Measurements from ENCODE around the gene RNF14. TPM values are rescaled to one million over a fixed set of nuclear protein-coding genes. Genes with fewer than 3 reads are reported as not detected.
A peak's percentile ranks its signal among the peaks of the same experiment; 100 is the strongest.

RNF14 gene
- total and polyA plus RNA-seq, 3 donors from 2014 or later = 98.8 to 149 (median 101) TPM

GRCh38 chr5:141923448-141924313 is 45.2 kb upstream of the RNF14 start, which contains the start of gene DELE1:
Gene DELE1, plus strand, starts transcription at chr5:141923871. Its CDS starts 71 bp downstream, at chr5:141923942.
- no peaks in the 10 kb centered on the region for H3K36me3 ChIP-seq (ENCODE audit: low read depth, missing control alignments)
- intact Hi-C loops (cut with DNase I; ENCODE audit: low total_unique reads) = no loop called here
- WGBS, 2 donors = 0% methylated on average over 24 to 53 of the region's 53 CpGs
- peak within 1 kb of the TSS; percentile 72 to 76 for H3K4me3 ChIP-seq
- H3K27me3 ChIP-seq = no peaks in the 10 kb centered on the region
- H3K4me1 ChIP-seq = peaks cover 6% of the 10 kb centered on the region
- DNase-seq = peak; percentile 97
- H3K27ac ChIP-seq = peak within 1 kb of the TSS; percentile 93 to 98
- TF ChIP-seq CTCF (IDR thresholded peaks at IDR 0.05) = no peak
- TF ChIP-seq POLR2A (IDR thresholded peaks at IDR 0.05) = peak; percentile 11
- H3K9me3 ChIP-seq = no peaks in the 10 kb centered on the region

GRCh38 chr5:141926434-141926833 is 42.5 kb upstream of the RNF14 start:
- Histone ChIP-seq H3K36me3 (ENCODE audit: low read depth, missing control alignments) (no peaks in the 10 kb centered on the region), H3K4me1 (peaks cover 6% of the 10 kb centered on the region), H3K27ac (no peak overlapping the region), H3K4me3 (no peak overlapping the region), H3K9me3 (no peaks in the 10 kb centered on the region), H3K27me3 (no peaks in the 10 kb centered on the region)
- 82 to 88% methylated on average over 2 of the region's 2 CpGs for WGBS, 2 donors
- TF ChIP-seq POLR2A (IDR thresholded peaks at IDR 0.05) = no peak
- TF ChIP-seq CTCF (IDR thresholded peaks at IDR 0.05) = no peak
- no peak for DNase-seq
- intact Hi-C loops (cut with DNase I; ENCODE audit: low total_unique reads) = no loop called here

- no peak overlapping the region for H3K27ac ChIP-seq
- no peaks in the 10 kb centered on the region for H3K36me3 ChIP-seq (ENCODE audit: low read depth, missing control alignments)
- no peak for TF ChIP-seq POLR2A (IDR thresholded peaks at IDR 0.05)
- no peak for TF ChIP-seq CTCF (IDR thresholded peaks at IDR 0.05)
- H3K4me1 ChIP-seq = peaks cover 6% of the 10 kb centered on the region
- intact Hi-C loops (cut with DNase I; ENCODE audit: low total_unique reads) = no loop called here
- H3K9me3 ChIP-seq = no peaks in the 10 kb centered on the region
- no peak overlapping the region for H3K4me3 ChIP-seq
- WGBS, 2 donors = 80 to 85% methylated on average over 8 of the region's 8 CpGs
- H3K27me3 ChIP-seq = no peaks in the 10 kb centered on the region
- DNase-seq = no peak
Observed at GRCh38 chr5:141928051-141928450, 40.9 kb upstream of the RNF14 start.

- Histone ChIP-seq H3K4me3 (no peak overlapping the region), H3K27me3 (no peaks in the 10 kb centered on the region), H3K36me3 (ENCODE audit: low read depth, missing control alignments) (no peaks in the 10 kb centered on the region), H3K4me1 (peaks cover 2% of the 10 kb centered on the region), H3K27ac (no peak overlapping the region), H3K9me3 (no peaks in the 10 kb centered on the region)
- TF ChIP-seq CTCF (IDR thresholded peaks at IDR 0.05) (no peak), POLR2A (IDR thresholded peaks at IDR 0.05) (no peak)
- intact Hi-C loops (cut with DNase I; ENCODE audit: low total_unique reads) = no loop called here
- 90 to 97% methylated on average over 19 of the region's 19 CpGs for WGBS, 2 donors
- no peak for DNase-seq
Observed at GRCh38 chr5:141929398-141930058, 39.4 kb upstream of the RNF14 start.
